Measurements from ENCODE around the gene PCDHGC5. TPM values are rescaled to one million over a fixed set of nuclear protein-coding genes. Genes with fewer than 3 reads are reported as not detected.
A peak's percentile ranks its signal among the peaks of the same experiment; 100 is the strongest.

PCDHGC5 gene
- total and polyA plus RNA-seq, 8 donors: 0.09 to 0.98 (median 0.63) TPM

DNA sequence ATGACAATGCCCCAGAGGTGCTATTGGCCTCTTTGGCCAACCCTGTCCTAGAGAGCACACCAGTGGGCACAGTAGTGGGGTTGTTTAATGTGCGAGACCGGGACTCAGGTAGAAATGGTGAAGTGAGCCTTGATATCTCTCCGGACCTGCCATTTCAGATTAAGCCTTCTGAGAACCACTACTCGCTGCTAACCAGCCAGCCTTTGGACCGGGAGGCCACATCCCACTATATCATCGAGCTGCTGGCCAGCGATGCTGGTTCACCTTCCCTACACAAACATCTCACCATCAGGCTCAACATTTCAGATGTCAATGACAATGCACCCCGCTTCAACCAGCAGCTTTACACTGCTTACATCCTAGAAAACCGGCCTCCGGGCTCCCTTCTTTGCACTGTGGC is 1.4 kb downstream of the PCDHGC5 start:
- FAIRE-seq: no peak
- WGBS, 2 donors: 95 to 96% methylated on average over 10 of the region's 10 CpGs
- Histone ChIP-seq H3K9me3 (no peaks in the 10 kb centered on the region), H3K27ac (no peak overlapping the region), H3K4me3 (no peak overlapping the region), H3K4me1 (no peaks in the 10 kb centered on the region), H3K27me3 (no peaks in the 10 kb centered on the region), H3K36me3 (no peaks in the 10 kb centered on the region)
- intact Hi-C loops (cut with DNase I): no loop called here
- ATAC-seq: no peak
- no peak for DNase-seq
- TF ChIP-seq, protein P1, sequence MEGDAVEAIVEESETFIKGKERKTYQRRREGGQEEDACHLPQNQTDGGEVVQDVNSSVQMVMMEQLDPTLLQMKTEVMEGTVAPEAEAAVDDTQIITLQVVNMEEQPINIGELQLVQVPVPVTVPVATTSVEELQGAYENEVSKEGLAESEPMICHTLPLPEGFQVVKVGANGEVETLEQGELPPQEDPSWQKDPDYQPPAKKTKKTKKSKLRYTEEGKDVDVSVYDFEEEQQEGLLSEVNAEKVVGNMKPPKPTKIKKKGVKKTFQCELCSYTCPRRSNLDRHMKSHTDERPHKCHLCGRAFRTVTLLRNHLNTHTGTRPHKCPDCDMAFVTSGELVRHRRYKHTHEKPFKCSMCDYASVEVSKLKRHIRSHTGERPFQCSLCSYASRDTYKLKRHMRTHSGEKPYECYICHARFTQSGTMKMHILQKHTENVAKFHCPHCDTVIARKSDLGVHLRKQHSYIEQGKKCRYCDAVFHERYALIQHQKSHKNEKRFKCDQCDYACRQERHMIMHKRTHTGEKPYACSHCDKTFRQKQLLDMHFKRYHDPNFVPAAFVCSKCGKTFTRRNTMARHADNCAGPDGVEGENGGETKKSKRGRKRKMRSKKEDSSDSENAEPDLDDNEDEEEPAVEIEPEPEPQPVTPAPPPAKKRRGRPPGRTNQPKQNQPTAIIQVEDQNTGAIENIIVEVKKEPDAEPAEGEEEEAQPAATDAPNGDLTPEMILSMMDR (IDR thresholded peaks at IDR 0.05): no peak

DNA sequence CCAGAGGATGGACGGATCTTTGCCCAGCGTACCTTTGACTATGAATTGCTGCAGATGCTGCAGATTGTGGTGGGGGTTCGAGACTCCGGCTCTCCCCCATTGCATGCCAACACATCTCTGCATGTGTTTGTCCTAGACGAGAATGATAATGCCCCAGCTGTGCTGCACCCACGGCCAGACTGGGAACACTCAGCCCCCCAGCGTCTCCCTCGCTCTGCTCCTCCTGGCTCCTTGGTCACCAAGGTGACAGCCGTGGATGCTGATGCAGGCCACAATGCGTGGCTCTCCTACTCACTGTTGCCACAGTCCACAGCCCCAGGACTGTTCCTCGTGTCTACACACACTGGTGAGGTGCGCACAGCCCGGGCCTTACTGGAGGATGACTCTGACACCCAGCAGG is 1.9 kb downstream of the PCDHGC5 start:
- WGBS, 2 donors: 90 to 91% methylated on average over 13 of the region's 13 CpGs
- no peaks in the 10 kb centered on the region for H3K4me1 ChIP-seq
- no peak overlapping the region for H3K27ac ChIP-seq
- no peaks in the 10 kb centered on the region for H3K27me3 ChIP-seq
- H3K36me3 ChIP-seq: no peaks in the 10 kb centered on the region
- ATAC-seq (no peak), FAIRE-seq (no peak), DNase-seq (no peak)
- TF ChIP-seq, protein P1 (IDR thresholded peaks at IDR 0.05): no peak
- H3K4me3 ChIP-seq: no peak overlapping the region
- intact Hi-C loops (cut with DNase I): no loop called here
- no peaks in the 10 kb centered on the region for H3K9me3 ChIP-seq

DNA sequence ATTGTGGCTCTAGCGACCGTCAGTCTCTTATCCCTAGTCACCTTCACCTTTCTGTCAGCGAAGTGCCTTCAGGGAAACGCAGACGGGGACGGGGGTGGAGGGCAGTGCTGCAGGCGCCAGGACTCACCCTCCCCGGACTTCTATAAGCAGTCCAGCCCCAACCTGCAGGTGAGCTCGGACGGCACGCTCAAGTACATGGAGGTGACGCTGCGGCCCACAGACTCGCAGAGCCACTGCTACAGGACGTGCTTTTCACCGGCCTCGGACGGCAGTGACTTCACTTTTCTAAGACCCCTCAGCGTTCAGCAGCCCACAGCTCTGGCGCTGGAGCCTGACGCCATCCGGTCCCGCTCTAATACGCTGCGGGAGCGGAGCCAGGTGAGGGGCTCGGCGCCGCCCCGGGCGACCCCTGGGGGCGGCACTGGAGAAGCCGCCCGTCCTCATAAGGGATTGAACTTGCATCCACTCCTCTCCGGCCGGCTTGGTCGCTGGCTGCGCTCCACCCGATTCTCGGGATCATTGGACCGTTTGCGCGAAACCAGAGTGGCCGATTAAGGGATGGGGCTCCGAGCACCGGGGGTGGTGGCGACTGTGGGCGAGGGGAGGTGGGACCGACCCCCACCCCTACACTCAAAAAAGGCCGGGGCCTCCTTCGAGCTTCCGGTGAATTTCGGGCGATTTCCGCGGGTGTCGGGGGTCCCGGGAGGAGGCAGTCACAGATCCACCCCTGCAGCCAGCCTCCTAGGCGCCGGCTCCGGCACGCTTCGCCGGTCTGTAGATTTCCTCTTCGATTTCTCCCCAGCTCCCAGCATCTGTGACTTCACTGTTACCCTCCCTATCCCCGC is 2.7 kb downstream of the PCDHGC5 start:
- Histone ChIP-seq H3K4me3 (peak overlapping the region in 1 of 4 donors; percentile 8), H3K36me3 (no peaks in the 10 kb centered on the region), H3K27me3 (no peaks in the 10 kb centered on the region), H3K27ac (no peak overlapping the region), H3K9me3 (no peaks in the 10 kb centered on the region), H3K4me1 (no peaks in the 10 kb centered on the region)
- TF ChIP-seq, protein P1 (IDR thresholded peaks at IDR 0.05): no peak
- intact Hi-C loops (cut with DNase I): no loop called here
- DNase-seq: no peak
- no peak for ATAC-seq
- 57 to 58% methylated on average over 65 to 66 of the region's 66 CpGs for WGBS, 2 donors
- no peak for FAIRE-seq

DNA sequence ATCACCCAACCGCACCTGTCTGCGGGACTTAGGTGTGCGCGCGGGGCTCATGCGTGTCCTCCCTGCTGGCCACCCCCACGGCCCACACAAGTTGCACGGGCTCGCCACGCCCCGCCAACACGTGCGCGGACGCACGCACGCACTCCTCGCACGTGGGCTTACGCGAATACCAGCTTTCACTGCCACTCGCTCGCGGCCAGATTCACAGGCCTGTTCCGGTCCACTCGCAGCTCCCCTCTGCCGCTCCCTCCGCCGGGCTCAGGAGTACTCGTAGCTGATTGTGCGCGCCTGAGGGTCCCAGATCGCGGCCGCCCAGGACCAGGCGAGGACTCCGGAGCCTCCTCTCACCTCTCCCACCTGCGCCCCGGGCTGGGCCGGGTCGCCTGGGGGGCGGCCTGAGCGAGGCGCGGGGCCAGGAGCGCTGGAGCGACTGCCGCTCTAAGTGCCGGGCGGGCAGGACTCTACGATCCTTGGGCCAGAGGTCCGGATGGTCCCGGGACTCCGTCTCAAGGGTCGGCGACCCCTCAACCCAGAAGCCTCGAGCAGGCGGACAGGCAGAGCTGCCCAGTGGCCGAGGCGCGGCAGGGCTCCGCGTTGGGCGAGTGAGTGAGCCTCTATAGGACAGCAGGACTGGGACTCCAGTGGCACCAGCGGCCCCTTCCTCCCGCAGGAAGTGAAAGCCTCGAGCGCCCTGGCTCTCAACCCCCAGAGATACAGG is 3.4 kb downstream of the PCDHGC5 start:
- Histone ChIP-seq H3K36me3 (no peaks in the 10 kb centered on the region), H3K27ac (no peak overlapping the region), H3K9me3 (no peaks in the 10 kb centered on the region), H3K4me1 (no peaks in the 10 kb centered on the region), H3K27me3 (no peaks in the 10 kb centered on the region), H3K4me3 (peak overlapping the region in 1 of 4 donors; percentile 8)
- intact Hi-C loops (cut with DNase I): no loop called here
- FAIRE-seq (no peak), ATAC-seq (peak in 1 of 4 donors; percentile 31), DNase-seq (no peak)
- 61 to 68% methylated on average over 58 to 68 of the region's 68 CpGs for WGBS, 2 donors
- TF ChIP-seq, protein P1 (IDR thresholded peaks at IDR 0.05): no peak

All from pancreas (tissue), 10 donors.